Neural cell (in vitro differentiated cells): ENCODE results near the gene HOXD1.

ENCODE experiments used
- CTCF ChIP-seq: fragments of 450-650 bp; IDR thresholded peaks from 2 replicates; pipeline ENCODE4 v1.5.1; 2014; ENCODE audit warnings: antibody characterized with exemption, mild to moderate bottlenecking, moderate library complexity; ENCODE audit not compliant: poor library complexity, severe bottlenecking
- EP300 ChIP-seq: fragments of 450-650 bp; conservative IDR thresholded peaks from 2 replicates; pipeline ENCODE4 v1.6.1; 2014; ENCODE audit warnings: antibody characterized with exemption, mild to moderate bottlenecking, moderate library complexity; ENCODE audit not compliant: poor library complexity, severe bottlenecking
- MXI1 ChIP-seq: fragments of 450-650 bp; conservative IDR thresholded peaks from 2 replicates; pipeline ENCODE4 v1.6.1; 2014; ENCODE audit warnings: antibody characterized with exemption, mild to moderate bottlenecking; ENCODE audit not compliant: poor library complexity, severe bottlenecking

- TF ChIP-seq CTCF (no peak), EP300 (no peak), MXI1 (no peak)
Observed at GRCh38 chr2:176149939-176150583, 38.4 kb upstream of the HOXD1 start.
